Activated CD8-positive, alpha-beta memory T cell treated with anti-CD3 and anti-CD28 coated beads, Interleukin-2, amount 50 U/mL, for 4 hours (primary cell): ENCODE measurements around the gene TBC1D20.

Experiments
- DNase-seq: peaks from one replicate; pipeline ENCODE4 v3.0.0-alpha.2; 2020

Gene TBC1D20

DNA sequence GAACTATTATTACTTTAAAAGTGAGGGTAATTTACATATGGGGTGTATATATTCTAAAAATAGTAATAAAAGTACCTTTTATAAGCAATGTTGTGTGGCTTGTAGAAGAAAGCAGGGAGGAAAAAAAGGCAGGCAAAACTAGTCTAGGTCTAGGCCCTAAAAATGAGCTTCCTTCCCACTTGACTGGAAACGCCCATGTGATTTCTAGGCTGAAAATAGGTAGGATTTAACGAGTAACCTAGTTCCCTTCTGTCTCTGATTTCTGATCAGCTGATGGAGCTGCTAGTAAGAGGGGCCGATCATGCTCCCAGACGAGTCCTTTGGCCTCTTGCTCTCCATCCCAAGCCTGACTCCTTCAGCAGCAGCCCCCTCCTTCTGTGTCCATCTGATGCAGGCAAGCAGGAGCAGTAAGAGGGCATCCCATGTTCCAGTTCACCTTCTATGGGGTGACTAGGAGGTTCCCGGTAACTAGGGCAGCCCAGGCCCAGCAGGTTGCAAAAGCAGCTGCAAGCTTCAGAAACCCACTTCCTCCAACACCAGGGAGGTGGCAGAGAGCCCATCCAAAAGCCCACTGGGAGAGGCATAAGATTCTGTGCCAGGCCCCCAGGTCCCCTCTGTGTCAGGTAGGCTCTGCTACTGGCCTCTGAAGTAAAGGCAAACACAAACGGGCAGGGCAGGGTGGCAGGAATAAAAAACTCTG lies 24.4 kb downstream of the TBC1D20 start:
- no peak for DNase-seq

DNA sequence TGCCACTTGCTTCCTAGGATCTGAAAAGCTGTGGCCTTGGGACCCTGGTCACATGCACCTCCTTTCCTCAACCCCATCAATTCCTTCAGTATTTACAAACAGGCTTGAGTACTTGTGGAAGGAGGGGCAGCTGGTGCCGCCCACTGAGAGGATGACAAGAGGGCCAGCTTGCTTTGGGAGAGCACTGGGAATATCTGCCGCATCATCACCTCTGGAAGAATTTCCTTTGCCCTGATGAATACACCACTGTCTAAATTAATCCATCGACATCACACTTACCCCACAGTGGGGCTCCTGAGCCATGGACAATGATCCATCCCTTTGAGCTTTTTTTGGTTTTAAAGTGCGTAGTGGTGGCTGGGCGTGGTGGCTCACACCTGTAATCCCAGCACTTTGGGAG lies 25.9 kb downstream of the TBC1D20 start:
- no peak for DNase-seq

DNA sequence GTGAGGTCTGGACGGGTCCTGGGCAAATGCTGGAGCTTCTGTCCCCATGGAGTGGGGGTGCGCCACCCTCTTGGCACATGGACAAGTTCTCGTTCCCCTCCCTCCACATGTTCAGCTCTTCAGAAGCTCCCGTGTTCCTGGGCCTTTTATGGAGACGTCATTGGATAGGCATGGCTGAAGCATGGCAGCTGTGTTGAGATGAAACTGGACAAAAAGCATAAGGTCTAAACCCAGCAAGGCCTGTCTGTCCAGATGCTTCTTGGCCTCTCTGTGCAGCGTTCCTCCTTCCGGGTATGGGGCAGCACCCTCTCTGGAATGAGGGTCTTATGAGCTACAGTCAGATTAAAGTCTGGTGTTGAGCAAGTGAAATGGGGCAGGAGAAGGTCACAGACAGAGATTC lies 26.8 kb downstream of the TBC1D20 start:
- no peak for DNase-seq

DNA sequence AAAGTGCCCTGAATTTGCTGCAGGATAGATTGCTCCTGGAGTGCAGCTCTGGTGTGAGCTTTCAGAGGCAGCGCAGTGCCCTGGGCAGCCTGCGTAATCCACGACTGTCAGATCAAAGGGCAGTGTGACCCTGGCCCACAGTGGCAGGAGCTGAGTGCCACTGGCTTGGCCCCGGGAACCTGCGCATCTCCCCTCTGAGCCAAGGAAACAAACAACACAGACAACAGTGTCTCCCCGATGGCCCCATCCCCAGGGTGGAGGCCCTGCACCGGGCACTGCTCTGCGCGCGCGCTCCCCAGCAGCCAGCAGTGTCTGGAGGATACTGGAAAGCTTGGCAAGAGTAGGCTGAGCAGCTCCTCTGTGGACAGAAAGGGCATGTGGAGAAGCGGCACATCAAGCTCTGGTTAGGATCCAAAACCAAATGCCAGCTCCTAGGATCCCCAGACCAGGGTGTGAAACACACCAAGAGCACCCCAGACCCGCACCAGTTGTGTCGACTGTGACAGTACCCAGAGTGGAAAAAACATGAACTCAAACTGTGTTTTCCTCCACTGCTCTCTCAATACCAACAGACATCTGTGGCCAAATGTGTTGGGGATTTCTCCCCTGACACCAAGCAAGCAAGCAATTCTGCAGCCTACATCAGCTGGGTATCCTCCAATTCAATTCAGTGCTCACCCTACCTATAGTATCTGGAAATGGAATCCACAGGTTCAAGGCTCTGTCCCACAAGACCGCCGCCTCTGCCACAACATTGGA lies 27.5 kb downstream of the TBC1D20 start:
- no peak for DNase-seq

DNA sequence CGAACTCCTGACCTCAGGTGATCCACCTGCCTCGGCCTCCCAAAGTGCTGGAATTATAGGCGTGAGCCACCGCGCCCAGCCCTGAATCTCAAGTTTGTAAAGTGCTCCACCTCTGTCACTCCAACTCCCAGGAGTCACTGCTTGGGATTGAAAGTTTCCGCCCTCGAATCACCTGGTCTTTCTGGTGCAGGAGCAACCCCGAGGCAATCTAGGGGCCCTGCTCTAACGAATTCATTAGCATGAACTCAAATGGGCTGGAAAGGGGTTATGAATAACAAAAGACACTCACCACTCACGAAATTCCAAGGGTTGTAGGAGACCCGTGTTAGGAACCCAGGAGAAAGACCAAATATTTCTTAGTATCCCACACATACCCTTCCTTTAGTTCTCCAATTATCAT lies 28.1 kb downstream of the TBC1D20 start:
- DNase-seq, result no peak

DNA sequence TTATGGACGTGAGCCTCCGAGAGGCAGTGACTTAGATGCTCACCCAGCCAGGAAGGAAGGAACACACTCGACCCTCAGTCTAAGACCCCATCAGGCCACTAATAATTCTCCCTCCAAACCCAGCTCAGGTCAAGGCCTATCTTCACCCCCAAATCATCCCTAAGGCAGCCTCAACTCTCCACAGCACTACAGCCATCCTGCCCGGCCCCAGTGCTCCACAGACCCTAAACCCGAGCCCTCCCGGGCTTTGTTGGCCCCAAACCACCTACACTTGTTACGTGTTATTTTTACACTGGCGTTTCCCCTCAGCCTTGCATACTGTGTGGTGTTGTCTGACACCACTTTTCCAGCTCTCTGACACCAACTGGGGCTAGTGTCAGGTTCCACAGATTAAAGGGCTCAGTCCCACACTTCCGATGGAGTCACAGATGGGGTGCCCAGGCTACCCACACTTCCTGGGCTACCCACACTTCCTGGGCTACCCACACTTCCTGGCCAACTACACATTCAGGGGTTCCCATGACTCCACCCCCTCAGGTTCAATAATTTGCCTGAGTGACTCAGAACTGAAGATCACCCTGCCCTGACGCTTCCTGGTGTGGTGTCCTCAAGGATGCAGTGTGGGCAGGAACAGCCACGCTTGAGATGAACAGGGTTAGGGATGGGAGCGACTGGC lies 28.9 kb downstream of the TBC1D20 start:
- peak; percentile 77 for DNase-seq

DNA sequence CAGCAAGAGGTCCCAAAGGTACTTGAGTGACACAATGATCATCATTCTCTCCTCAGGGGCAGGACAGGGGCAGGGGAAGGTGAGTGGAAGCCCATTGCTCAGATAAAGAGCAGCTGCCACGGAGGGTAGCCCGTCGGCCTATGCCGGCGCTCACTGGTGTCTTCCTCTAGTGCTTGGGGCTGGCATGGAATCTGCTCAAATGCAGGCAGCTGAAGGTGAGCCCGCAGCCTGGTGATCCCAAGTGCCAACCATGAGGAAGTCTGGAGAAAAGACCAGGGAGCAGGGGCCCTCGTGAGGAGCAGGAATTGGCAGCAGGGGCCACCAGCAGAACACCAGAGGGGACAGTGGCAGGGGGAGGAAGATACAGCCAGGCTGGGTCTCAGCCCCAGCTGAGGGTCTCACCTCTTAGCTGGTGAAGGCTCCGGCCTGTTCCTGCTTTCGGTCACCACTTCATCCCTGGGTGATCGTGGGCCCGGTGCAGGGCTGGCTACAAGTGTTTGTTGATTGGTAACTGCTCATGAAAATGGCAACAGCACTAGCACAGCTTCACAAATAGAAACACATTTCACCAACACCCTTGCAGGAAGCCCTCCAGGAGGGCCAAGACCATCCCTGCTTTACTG lies 29.5 kb downstream of the TBC1D20 start:
- no peak for DNase-seq

DNA sequence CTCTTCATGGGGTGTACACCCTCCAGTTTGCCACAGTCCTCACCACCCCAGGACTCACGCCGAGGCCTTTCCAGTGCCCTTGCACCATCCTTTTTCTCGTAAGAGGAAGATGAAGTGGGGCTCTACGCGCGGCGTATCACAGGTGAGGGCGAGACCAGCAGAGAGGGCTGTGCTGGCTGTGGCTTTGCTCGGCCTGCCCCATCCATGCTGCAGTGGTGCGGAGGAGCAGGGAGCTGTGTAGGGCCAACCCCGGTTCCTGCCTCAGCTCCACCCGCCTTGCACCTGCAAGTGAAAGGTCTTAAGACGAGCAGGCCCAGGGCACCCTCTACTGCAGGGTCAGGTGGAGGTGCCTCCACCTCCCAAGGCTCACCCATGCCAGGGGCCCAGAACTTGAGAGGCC lies 30.1 kb downstream of the TBC1D20 start:
- no peak for DNase-seq

DNA sequence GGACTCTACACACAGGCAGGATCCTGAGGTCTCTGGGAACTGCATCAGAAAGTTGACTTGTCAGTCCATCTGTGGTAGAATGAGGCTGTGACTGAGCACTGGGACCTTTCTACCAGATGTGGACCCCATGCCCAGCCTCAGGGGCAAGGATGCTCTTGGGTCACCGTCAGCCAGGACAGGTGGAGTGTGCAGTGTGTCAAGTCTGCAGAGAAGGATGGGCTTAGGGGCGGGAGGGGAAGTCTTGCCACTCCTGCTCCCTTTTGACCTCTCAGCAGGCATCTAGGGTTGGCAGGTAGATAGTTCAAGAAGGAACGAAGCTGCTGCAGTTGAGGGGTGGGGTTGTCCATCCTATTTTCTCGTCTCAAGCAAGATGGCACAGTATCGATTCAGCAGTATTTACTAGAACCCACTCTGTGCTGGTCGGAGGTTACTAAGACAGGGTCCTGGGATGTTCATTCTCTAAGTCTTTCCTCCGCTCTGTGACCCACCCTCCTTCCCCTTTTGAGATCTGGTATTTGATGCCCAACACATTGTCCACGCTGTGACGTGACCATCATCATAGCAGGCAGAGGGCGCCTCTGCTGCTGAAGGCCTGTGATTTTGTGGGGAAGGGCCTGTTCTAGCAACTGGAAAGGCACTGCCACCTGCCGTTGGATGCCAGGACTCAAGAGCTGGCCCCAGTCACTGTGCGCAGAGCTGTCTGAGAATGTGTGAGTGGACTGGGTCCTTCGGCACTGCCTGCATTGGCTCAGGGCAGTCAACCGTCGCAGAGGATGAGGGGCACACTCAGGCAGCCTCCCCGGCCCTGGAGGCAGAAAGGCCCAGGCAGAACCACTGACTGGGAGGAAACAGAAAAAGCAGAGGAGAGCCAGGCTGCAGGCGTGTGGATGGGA lies 31.1 kb downstream of the TBC1D20 start:
- no peak for DNase-seq

DNA sequence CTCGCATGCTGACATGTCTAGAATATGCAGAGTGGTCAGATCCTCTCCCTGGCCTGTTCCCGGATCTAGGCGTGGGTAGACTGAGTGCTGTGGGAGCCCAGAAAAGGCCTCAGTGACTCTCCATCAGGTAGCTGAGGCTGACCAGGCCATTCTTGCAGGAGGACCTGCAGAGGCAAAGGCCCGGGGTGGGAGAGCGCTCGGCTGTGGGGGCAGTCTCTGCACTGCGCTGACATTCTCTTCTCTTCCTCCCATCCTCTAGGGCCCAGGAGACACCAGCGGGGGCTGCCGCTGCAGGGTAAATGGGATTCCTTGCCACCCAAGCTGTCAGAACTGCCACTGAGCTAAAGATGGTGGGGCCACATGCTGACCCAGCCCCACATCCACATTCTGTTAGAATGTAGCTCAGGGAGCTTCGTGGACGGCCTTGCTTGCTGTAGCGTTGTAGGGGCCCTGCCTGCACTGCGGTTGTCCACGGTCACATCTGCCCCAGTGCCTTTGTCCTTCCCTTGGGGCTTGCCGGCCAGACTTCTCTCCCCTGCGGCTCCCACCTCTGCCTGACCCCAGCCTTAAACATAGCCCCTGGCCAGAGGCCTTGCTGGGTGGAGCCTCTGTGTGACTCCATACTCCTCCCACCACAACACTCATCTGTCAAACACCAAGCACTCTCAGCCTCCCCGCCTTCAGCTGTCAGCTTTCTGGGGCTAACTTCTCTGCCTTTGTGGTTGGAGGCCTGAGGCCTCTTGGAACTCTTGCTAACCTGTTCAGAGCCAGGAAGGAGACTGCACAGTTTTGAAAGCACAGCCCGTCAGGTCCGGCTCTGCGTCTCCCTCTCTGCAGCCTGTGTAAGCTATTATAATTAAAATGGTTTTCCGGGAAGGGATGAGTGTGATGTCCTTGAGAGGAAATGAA lies 32.0 kb downstream of the TBC1D20 start:
- DNase-seq, result no peak

DNA sequence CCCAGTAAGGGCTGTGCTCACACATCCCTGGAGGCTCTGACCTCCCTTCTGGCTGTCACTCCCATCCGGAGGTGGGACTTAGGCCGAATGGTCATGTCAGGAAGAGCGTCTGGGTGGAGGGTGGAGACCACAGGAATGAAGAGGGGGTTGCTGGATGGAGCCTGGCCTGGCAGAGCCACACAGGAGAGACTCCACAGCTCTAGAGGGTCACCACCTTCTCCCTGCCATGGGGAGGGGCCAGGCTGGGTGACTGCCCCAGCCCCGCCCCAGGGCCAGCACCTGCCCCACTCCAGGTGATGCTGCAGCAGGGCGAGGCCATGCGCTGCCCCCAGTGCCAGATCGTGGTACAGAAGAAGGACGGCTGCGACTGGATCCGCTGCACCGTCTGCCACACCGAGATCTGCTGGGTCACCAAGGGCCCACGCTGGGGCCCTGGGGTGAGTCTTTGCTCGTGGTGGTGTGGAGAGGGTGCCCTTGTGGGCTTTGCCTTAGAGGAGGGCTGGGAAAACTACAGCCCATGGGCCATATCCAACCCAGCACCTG lies 33.6 kb downstream of the TBC1D20 start:
- no peak for DNase-seq

DNA sequence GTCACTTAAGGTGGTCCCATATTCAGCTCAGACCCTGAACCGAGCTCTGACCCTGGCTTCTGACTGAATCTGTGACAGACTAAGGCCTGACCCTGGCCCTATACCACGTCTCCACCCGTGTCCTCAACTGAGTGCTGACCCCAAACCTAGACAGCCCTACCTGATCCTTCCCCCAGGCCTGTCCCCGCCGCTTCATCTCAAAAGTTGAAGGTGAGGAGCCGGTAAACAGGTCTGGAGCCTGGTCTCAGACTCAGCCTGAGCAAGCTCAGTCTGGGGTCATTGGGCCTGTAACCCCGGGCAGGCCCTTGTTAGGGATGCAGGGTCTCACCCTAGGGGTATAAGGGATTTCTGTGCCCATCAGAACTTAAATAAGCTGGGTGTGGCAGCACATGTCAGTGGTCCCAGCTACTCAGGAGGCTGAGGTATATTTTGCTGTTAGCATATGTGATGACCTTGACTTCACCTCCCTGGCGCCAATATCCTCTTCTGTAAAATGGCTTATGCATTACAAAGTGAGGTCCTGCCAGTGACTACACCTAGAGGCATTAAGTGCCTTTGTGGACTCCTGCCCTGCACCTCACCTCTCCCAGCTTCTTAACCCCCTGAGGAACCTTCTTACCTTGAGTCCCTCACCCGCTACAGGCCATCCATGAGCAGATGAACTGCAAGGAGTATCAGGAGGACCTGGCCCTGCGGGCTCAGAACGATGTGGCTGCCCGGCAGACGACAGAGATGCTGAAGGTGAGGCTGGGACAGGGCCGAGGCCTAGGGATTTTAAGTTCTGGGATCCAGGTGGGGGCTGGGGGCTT lies 34.3 kb downstream of the TBC1D20 start:
- DNase-seq, result no peak

DNA sequence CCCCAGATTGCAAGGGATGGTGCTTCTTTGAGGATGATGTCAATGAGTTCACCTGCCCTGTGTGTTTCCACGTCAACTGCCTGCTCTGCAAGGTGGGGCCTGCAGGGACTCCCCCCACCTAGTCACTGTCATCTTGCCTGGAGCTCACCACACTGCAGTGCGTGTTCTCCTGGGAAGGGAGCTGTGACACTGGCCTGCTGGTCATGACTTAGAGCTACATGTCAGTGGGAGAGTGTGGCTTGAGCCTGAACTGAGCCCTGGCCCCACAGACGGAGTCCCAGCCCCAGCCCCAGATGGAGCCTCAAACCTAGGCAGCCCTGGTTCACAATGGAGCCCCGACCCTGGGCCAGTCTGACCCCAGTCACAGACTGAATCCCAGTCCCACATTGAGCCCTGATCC lies 34.9 kb downstream of the TBC1D20 start:
- no peak for DNase-seq

DNA sequence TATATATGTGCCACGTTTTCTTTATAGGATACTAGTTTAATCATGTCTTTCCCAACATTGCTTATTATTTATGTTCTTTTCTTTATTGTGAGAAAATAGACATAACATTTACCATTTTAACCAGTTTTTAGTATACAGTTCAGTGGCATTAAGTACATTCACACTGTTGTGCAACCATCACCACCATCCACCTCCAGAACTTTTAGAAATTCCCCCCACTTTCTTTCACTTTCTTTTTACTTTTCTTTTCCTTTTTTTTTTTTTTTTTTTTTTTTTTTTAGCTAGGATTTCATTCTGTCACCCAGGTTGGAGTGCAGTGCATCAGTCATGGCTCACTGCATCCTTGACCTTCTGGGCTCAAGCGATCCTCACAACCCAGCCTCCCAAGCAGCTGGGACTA lies 35.8 kb downstream of the TBC1D20 start:
- no peak for DNase-seq

DNA sequence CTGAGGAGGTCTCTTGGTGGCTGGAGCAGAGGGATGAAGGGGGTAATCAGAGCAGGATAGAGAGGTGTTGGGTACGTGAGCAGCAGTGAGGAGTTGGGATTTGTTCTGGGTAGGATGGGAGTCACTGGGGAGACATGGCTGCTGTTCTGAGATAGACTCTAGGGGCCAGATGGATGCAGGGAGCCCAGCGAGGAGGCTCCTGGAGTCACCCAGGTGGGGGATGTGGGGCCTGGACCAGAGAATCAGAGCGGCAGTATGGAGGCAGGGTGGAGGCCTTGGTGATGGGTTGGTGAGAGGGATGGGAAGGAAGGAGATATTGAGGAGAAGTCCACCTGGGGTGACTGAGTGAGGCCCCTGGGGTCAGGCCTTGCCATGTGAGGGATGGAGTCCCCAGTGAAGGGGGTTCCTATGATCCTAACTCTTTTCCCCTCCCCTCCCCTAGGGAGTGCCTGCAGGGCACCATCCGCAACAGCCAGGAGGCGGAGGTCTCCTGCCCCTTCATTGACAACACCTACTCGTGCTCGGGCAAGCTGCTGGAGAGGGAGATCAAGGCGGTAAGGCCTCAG lies 40.6 kb downstream of the TBC1D20 start:
- DNase-seq, result no peak

DNA sequence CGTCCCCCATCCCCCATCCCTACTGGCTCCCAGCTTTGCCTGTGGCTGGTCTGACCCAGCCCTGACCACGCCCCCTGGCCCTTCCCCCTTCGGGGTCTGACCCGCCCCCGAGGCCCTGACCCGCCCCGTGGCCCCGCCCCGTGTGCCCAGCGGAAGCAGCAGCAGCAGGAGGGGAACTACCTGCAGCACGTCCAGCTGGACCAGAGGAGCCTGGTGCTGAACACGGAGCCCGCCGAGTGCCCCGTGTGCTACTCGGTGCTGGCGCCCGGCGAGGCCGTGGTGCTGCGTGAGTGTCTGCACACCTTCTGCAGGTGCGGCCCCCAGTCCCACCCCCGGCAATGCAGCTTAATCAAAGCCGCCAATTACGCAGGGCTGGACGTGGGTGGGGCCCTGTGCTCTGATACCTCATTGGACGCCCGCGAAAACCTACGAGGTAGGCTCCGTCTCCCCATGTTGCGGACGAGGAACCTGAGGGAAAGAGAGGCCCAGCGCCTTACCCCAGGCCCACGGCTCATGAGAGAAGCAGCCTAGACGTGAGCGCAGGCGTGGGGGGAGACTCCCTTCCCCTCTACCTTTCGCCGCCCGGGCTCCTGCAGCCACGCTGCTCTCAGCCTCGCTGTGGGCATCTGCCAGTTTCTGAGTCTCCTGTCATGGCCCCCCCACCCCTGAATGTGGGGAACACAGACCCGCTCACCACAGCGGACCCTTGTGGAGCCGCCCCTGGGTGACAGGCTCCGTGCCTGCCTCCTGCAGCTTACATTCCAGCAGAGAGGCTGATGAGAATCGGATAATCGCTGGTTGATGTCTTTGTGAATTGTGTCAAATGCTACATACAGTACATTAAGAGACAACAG lies 41.4 kb downstream of the TBC1D20 start:
- DNase-seq, result no peak

DNA sequence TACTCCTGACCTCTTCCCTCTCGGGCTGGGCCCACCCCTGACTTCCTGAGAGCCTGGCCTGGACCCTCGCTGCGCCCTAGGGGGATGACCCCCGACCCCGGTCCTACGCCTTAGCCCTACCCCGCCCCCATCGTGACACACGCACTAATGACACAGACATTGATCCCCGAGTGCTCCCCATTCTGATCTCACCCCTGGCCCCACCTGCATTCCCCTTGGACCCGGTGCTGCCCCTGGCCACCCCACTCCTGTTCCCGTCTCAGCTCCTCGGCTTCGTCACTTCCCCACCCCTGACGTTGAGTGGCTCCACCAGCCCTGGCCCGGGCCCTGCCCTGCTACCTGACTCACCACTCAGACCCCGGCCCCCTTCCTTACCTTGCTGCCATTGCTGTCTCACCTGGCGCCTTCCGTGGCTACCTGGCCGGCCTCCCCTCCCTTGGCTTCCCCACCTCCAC lies 42.1 kb downstream of the TBC1D20 start:
- DNase-seq, result no peak

DNA sequence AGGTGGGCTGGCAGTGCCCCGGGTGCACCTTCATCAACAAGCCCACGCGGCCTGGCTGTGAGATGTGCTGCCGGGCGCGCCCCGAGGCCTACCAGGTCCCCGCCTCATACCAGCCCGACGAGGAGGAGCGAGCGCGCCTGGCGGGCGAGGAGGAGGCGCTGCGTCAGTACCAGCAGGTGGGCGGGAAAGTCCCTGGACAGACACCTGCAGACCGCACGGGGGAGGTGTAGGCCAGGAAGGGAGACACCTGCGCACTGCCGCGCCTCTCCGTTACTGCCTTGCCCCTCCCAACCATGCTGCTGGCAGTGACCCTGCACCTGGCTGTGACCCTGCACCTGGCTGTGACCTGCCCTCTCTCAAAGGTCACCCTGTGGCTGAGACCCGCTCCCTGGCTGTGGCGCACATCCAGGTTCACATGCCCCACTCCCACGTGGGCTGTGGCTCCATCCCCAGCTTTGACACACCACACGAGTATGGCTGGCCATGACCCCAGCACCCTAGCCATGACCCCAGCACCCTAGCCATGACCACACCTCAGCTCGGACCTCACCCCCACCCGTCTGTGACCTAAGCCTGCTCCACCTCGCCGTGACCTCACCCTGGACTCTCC lies 42.7 kb downstream of the TBC1D20 start:
- DNase-seq, result no peak
